NCI-H1105 (cell line): ENCODE measurements around the gene IQSEC1.

Source experiments
- DNase-seq: peaks from one replicate; lab custom pipeline; 2025; lab: John Stamatoyannopoulos, UW

IQSEC1 gene

GRCh38 chr3:12954180-12954579 is 119.0 kb downstream of the IQSEC1 start:
- DNase-seq = no peak

GRCh38 chr3:12953201-12953995 is 119.8 kb downstream of the IQSEC1 start:
- no peak for DNase-seq

- DNase-seq = no peak
These were observed 120.7 kb downstream of the IQSEC1 start for GRCh38 chr3:12952343-12953200.

- DNase-seq = no peak
These were observed 124.1 kb downstream of the IQSEC1 start for GRCh38 chr3:12948891-12949711.

GRCh38 chr3:12948371-12948770 is 124.9 kb downstream of the IQSEC1 start:
- no peak for DNase-seq

GRCh38 chr3:12947504-12948369 is 125.5 kb downstream of the IQSEC1 start:
- DNase-seq = no peak

GRCh38 chr3:12946649-12947316 is 126.4 kb downstream of the IQSEC1 start:
- no peak for DNase-seq

- no peak for DNase-seq
These were observed 127.0 kb downstream of the IQSEC1 start for GRCh38 chr3:12946251-12946648.

GRCh38 chr3:12944849-12945248 is 128.4 kb downstream of the IQSEC1 start:
- no peak for DNase-seq

- DNase-seq = no peak
These were observed 128.8 kb downstream of the IQSEC1 start for GRCh38 chr3:12944413-12944812.

GRCh38 chr3:12943124-12944021 is 129.9 kb downstream of the IQSEC1 start:
- DNase-seq = no peak

GRCh38 chr3:12941495-12942023 is 131.7 kb downstream of the IQSEC1 start:
- no peak for DNase-seq

GRCh38 chr3:12940854-12941253 is 132.4 kb downstream of the IQSEC1 start:
- no peak for DNase-seq

GRCh38 chr3:12939137-12939536 is 134.1 kb downstream of the IQSEC1 start:
- no peak for DNase-seq

GRCh38 chr3:12938258-12938711 is 134.9 kb downstream of the IQSEC1 start:
- DNase-seq = no peak

GRCh38 chr3:12935861-12936830 is 137.1 kb downstream of the IQSEC1 start:
- DNase-seq = no peak

GRCh38 chr3:12935023-12935860 is 138.0 kb downstream of the IQSEC1 start:
- DNase-seq = no peak
